Stimulated activated CD8-positive, alpha-beta memory T cell treated with anti-CD3 and anti-CD28 coated beads, Interleukin-15, amount 100 ng/mL, for 4 hours (primary cell): ENCODE data around the gene GNG2.

Experiments
- DNase-seq, 2 donors: peaks; one replicate each; pipeline ENCODE4 v3.0.0-alpha.2; 2020; ENCODE audit warnings: low read depth in 2 of 2

The GNG2 gene

DNA sequence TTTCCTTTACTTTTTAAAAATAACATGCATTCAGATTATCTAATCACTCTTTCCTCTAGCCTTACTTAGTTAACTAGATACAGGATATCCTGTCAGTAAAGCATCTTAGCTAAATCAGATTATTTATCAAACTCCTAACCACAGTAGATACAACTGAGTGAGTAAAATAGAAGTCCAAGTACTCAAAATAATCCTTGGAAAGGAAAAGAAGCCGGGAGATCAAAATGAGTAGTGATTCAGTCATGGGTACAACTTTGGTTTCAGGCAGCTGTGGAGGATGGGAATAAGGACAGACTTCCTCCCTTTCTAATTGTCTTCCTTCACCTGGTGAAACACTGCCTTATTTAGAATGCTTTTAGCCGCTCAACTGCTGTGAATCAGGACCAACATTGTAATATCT, 29.4 kb downstream of the GNG2 start:
- DNase-seq = no peak

DNA sequence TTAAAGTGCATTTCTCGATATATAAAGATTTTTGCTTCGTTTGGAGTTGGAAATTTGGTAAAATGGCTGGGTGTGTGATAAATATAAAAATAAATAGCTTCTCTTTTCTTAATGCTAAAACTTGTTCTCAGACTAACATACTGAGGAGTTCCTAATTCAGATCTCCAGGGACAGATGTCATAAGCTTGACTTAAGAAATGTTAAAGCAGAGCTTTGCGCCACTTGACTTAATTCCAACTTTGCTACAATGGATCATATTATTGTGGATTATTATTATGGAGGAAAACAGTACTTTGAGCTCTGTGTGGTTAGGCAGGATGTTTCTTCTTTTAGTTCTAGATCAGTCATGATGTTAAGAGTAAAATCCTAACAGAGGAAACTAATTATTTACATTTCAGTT, 33.8 kb downstream of the GNG2 start:
- DNase-seq = no peak

DNA sequence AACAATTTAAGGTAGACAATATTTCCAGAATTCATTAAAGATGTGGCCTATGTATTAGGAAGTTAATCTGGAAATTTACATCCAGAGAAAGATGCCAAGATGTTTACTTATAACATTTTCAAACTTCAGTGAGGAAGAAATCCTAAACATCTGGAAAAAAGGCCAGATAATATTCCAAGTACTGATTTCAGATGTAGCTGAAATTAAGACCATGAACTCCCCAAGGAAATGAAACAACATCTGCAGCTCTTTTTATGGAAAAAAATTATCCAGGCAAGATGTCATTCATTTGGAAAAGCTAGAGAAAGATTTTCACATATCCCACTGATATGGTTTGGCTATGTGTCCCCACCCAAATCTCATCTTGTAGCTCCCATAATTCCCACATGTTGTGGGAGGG, 35.0 kb downstream of the GNG2 start:
- no peak for DNase-seq

DNA sequence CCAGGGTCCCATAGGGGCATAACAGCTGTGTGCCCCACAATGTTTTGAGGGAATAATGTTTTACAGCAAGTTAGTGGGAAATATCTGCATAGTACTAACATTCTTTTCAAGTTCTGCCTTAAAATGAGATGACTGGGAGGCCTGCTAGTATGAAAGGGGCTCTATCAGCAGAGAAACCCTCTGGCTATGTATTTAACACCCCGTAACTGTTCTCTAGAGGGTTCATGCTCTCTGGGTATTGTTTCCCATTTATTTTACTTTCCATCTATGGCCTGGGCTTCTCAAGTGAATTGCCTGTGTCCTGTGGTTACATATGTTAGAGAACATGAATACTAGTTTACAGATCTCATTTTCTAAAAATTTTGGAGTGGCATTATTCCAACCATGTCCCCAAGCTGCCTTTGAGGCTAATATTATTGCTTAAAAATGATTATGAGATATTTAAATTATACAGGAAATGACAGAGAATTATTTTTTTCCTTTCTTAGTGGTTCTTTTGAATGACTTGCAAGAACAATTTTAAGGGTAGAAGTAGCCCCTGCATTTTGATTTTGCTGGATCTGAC, 37.5 kb downstream of the GNG2 start:
- no peak for DNase-seq

DNA sequence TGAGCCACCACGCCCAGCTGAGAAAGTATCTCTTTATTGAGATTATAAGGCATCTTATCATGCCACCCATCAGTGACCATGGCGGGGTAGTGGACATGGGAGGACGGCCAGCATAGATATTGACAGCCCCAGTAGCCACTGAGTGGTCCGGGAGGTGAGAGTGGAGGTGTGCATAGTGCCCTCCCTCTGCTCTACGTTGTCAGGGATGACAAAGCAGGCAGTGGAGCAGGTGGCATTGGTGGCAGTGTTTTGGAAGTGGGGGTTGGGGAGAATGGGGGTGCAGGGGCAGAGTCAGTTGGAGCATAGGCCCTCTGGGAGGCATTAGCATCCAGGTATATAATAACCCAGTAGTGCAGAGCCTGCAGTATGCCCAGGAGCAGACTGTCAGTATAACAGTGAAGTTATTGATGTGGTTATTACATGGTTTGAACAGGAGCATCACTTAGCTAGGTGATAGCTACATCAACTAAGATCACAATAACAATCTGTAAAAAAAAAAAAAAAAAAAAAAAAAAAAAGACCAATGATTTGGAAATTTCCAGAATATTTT, 41.1 kb downstream of the GNG2 start:
- DNase-seq = no peak

DNA sequence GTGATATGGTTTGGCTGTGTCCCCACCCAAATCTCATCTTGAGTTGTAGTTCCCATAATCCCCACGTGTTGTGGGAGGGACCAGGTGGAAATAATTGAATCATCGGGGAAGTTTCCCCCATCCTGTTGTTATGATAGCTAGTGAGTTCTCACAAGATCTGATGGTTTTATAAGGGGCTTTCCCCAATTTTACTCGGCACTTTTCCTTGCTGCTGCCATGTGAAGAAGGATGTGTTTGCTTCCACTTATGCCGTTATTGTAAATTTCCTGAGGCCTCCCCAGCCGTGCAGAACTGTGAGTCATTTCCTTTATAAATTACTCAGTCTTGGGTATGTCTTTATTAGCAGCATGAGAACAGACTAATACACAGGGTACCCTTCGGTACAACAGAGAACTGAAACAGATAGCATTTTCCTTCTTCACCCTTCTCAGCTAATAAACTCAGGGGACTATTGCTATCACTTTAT, 45.3 kb downstream of the GNG2 start:
- peak; percentile 29 to 50 for DNase-seq

DNA sequence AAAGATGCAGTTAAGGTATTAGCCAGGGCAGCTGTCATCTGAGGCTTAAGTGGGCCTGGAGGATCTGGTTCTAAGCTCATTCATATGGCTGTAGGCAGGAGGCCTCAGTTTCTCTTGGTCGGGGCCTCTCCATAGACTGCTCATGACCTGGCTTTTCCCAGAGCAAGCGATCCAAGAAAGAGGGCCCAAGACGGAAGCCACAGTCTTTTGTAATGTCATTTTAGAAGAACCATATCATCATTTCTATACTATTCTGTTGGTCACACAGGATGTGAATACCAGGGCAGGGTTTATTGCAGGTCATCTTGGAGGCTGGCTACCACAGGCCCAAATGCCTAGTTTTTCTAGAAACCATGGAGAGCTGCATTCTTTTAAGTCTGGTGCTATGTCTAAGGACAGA, 47.7 kb downstream of the GNG2 start:
- no peak for DNase-seq

DNA sequence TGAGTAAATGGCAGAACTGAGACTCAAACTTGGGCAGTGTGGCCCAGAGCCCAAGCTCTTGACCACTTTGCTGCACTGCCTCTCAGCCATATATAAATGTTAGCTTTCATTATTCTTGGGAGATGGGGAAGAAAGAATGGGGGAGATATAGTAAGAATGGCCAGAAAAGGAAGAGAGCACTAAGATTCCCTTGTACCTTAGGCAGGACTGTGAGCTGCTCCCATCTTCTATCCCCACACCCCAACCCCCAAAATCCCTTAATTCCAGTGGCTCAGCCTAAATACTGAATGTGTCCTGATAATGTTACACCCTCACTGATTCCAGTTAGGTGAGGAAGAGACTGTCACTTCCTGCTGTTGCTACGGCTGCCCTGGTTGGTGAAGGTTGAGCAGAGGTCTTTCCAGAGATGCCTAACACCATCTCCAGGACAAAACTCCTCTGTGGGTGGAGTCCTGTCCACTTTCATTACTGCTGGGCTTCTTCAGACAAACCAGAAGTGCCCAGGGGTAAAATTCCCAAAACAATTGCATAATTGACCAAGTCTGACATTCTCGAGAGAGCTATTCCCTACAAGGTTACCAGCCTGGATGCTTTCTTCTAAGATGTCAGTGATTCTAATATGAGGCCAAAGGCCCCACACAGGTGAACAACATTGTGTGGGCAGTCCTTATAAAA, 51.8 kb downstream of the GNG2 start:
- no peak for DNase-seq

DNA sequence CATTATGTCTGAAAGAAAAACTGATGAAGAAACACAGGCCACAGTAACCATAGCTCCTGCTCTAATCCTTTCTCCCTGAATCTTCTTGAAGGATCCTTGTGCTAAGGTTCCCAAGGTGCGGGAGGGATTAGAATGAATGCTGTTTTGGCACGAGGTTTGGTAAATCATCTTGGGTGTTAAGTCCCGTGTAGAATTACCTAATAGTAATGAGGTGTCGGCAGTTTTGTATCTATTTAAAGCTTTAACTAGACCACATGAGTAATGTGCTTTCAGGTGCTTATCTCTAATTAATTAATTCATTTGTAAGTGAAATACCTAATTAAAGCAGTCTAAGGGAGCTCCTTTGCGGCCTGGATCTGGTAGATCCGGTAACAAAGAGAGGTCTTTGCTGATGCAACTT, 53.9 kb downstream of the GNG2 start:
- DNase-seq = no peak

DNA sequence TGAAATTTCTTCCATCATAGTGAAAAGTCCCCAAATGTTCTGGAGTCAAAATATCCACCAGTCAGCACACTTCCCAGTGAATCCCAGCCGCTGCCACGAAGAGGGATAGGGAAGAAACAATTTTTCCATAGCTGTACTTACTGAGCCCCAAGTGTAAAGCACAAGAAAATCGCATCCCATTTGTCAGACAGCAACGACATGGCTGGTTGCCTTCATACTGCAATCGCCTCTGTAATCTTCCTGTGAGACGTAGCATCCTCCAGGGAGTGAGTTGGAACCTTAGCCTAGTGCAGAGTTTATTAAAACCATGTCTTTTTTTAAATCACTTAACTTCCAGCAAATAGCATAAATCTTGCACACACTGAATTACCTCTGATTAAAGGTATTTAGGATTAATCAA, 56.8 kb downstream of the GNG2 start:
- DNase-seq = no peak

DNA sequence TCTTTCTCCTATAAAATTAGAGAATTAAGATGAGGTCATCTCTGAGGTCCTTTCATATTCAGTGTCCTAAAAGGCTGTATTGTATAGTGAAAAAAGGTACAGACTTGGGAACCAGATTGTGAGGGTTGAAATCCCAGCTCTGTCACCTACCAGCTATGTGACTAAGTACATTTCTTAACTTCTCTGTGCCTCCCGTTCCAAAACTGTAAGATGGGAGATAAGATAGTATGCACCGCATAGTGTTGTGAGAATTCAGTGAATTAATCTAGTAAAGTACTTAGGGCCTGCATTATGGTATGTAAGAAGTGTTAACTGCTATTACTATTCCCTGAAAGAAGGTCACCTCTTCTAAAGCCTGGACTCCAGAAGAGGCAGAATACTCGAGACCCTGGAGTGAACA, 60.6 kb downstream of the GNG2 start:
- DNase-seq = no peak

DNA sequence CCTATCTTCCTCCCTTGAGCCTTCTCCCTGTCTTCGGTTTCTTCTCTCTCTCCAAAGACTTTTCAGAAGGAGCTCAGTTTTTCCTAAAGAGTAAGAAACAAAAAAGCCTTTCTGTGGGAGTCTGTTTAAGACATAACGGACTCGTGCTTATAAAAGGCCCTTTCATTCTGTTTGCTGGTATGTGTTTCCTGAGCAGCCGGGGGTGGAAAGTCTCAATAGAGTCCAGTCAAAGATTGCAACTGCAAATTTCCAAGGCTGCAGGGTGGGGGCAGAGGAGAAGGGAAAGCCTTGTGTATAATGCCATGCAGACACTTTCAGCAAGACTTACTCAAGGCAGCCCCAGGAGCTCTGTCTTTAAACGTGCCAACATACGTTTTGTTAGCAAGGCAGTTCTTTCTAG, 62.2 kb downstream of the GNG2 start:
- no peak for DNase-seq

DNA sequence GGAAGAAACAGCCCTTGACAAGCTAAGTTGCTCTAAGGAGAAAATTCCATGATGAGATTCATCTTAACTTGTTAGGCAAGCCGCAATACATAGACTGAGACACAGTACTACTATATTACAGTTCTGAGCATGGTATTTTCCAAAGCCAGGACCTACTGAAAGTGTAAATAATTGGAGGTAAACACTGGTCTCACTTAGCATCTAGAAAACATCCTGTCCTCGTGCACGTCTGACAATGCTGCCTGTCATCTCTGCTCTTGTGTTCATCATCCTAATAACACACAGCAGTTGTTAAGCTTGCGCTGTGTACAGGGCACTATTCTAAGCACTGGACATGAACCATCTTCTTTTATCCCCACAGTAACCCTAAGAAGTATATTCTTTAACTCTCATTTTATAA, 64.2 kb downstream of the GNG2 start:
- no peak for DNase-seq

DNA sequence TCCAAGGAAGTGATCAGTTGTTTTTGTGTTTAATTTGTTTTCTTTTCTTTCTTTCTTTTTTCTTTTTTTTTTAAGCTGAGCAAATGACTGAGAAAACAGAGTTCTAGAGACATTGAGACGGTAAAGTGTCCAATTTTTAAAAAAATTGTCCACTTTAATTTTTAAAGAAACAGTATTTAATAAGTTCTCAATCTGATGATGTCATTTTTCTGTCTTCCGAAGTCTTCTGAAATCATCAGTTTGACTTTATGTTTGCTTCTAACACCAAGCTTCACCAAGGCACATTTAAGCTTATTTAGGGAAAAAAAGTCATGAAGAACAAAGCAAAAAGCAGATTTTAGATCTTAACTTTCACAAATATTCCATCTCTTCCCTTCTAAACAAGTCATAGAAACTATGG, 65.6 kb downstream of the GNG2 start:
- no peak for DNase-seq

DNA sequence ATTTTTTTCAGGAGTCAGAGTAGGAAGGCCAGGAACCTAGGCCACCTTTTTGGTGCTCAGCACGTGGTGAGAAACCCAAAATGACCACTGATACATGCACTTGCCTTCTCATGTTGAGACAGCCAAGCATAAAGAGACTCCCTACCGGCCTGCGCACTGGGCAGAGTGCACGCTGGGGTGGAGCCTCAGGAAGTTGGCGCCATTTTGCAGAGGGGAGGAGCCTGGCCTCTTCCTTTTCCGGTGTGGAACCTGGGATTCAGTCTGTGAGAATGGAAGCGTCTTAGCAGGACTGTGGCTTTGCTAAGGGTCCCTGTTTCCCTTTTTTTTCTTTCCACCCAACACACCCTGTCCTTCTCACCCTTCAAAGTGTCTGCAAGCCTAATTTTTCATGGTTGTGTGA, 66.0 kb downstream of the GNG2 start:
- DNase-seq = no peak

DNA sequence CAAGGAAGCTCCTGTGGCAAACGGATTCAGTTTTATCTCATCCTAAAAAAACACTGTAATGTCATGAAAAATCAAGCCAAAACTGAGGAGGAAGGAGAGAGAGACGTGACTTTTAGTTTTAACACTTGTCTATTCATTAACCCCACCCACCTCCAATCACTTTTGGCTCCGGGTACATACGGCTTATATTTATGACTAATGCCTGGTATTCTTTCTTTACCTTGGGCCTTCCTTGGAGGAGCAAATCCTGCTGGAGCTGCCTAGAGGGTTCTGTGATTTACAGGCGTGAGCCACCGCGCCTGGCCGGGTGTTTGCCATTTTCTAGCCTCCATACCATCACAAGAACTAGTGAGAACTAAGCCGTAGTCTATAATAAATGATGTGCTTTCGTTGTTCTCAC, 68.2 kb downstream of the GNG2 start:
- DNase-seq = no peak

DNA sequence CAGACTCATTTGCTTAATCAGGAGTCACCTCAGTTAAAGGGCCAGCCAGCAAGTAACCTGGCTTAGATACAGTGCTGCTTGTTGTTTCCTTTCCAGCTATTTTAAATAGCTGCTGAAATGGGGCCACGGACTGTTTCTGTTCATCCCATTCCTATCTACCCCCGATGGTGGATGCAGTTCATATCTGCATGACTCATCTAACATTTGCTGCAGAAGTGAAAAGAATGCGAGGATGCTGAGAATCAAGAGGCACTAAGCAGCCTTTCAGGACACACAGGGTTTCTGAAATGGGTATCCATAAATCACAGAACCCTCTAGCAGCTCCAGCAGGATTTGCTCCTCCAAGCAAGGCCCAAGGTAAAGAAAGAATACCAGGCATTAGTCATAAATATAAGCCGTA, 68.8 kb downstream of the GNG2 start:
- DNase-seq = no peak

DNA sequence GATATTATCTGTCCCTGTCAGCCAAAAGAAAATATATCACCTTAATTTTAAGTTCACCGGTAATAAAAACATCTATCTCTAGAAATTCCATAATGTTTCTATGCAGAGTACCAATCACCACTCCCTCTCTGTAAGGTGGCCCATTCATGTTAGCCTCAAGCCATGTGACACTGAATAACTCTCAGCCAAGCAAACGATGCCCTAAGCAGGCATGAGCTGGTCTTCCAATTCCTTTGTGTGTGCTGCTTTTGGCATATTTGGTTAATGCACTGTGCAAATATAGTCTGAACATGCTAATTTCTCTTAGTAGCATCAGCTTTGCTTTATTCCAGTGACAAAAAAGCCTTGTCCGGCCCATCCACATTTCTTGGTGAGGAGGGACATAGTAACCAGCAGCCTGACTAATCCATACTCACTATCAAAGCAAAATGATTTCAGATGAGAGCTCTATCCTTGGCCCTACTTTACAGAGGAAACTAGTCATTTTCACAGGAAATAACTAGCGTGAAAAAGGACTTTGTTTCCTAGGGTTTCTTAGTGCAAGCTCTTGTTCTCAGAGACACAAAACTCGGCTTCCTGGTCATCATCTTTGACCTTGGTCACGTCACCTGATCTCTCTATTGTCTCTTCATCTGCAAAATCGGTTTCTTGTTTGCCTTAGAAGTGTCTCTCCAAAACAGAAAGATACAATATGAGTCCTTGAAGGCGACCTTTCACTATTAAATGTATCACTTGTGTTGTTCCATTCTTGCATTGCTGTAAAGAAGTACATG, 69.7 kb downstream of the GNG2 start:
- DNase-seq = no peak

DNA sequence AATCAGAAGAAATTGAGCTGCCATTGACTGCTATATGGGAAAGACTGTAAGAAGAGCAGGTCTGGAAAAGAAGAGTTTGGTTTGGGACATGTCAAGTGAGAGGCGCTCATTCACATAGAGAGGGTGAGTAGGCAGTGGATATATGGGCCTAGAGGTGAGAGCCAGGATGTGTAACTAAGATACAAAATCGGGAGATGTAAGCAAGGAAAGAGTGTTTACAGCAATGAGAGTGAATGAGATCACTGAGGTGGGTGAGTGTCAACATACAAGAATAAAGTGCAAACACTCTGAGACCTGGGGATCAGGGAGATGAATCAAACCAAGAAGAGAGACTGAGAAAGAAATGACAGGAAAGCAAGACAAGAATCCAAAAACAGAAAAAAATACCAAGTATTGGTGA, 70.9 kb downstream of the GNG2 start:
- no peak for DNase-seq

DNA sequence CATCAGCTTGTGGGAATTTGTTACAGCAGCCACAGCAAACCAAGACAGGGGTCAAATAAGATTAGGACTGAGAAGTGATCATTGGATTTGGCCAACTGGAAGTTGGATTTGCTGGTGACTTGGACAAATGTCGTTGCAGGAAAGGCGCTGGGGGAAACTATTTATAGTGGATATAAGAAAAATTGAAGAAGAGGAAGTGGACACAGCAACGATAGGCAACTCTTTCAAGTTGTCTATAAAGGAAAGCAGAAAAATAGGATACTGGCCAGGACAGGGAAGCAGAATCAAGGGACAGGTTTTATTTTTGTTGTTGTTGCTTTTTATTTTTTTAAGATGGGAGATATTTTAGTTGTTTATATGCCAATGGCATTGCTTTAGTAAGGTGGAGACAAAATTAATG, 72.8 kb downstream of the GNG2 start:
- DNase-seq = no peak

DNA sequence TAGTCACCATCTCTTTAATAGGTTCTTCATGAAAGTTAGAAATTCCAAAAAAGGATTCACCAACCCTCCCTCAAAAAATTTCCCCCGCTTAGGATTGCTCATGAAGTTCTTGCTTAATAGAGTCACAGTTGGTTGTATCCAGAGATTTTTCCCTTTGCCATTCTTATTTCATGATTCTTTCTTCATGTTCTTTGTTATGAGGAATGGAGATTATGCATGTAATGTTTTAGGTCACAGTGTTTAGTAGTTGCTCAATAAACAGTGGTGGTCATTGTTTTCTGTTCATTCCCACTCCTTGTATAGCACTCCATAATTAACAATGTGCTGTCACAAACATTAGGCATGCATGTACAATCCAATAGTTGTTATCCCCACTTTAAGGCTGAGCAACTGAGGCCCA, 77.7 kb downstream of the GNG2 start:
- DNase-seq = no peak

DNA sequence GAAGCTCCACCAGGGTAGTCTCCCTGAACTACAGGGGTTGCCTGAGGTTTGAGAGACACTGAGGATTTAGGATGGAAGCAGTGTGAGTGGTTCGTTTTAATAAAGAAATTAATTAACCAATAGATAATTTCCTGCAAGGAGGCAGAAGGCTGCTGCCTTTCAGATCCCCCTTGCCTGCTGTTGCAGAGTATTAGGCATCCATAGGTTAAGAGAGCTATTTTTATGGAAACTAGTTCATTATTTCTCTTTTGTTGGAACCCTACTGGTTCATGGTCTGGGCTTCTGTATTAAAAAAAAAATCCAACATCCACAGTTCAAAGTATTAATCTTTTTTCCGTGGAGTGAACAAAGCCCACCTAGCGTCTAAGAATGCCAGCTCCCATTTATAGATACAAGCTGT, 78.4 kb downstream of the GNG2 start:
- DNase-seq = no peak

DNA sequence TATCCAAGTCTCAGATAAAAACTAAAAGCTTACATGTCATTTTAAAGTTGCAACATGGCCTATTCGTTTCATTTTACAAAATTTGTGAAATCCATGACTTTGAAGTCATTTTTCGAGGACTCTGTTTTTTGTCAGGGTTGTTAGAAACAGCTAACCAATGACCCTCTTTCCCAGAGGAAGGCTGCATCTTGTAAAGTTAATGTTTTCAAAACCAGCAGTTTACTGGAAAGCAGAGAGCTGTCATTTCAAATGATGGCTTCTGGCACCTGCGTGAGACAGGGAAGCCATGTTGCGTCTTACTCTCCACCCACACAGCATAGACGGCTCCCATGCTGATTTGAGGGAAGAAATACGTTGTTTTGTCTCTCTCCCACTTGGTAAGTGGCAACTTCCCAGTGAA, 78.8 kb downstream of the GNG2 start:
- DNase-seq = no peak
